Hippocampal formation (tissue), 2 donors: ENCODE measurements around the gene ERBB3.
A peak's percentile ranks its signal among the peaks of the same experiment; 100 is the strongest.
"Not testable (repeated sequence)": the region's sequence is repeated elsewhere in the genome, so short reads cannot be mapped to it uniquely, and the experiment has no call there.

Source experiments
- DNase-seq, 2 donors: peaks; one replicate each; lab custom pipeline; 2025; lab: John Stamatoyannopoulos, UW

ERBB3 gene

DNA sequence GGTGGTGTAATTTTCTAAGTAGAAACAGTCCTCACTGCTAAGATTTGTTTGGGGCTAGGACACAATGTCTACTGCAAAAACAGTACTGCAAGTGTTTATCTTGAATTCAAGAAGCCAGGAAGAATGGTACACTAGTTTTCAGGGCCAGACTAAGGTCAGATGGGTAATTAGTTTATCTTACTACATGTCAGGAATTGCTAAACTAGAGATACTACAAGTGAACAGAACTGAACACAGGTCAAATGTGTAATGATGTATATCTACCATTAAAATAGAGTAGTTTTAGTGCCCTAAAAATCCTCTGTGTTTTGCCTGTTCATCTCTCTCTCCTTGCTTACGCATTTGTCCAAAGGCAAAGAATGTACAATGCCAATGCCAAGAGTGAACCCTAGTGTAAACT, 34.1 kb downstream of the ERBB3 start:
- no peak for DNase-seq

DNA sequence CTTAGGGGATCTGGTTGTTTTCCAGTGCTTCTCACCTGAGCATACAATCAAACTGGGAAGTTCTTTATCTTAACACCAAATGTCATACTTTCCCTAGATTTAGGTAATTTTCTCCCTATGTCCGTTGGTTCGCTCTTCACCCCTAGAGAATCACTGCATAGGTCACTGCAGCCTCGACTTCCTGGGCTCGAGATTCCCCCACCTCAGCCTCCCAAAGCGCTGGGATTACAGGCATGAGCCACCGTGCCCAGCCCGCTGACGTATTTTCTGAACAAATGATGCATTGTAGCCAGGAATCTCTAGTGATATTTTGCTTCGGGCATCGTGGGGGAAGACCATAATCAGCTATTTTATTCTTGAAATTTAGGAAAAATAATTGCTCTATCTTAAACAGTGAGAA, 35.4 kb downstream of the ERBB3 start:
- no peak for DNase-seq

DNA sequence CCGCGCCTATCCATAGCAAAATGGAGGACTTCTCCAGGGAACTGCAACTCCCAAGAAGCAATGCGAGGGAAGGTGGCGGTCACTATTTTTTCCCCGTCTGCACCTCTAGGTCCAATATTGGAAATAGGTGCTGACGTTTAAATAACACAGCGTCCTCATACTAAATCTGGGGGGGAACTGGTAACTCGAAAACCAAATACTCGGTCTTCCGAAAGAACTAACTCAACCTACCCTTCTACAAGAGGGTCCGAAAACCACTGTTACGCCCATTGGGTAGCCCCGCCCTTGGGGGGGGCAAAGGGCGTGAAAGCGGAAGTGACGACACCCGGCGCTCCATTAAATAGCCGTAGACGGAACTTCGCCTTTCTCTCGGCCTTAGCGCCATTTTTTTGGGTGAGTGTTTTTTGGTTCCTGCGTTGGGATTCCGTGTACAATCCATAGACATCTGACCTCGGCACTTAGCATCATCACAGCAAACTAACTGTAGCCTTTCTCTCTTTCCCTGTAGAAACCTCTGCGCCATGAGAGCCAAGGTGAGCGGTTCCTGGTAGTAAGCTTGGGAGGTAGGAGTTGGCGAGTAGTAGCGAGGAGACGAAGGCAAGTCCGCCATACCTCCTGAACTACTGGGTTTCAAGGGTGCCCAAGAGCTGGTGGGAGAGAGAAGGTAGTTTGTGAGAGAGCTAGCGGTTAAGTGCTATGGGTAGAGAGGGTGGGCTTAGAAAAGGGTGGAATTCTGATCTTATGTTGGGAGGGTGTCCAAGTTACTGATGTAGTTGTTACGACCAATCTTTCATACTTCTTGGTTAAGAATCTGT, 36.5 kb downstream of the ERBB3 start, which contains the start of gene RPL41:
Gene RPL41, plus strand, starts transcription at position 367 of the 815 bp plus-strand sequence.
- DNase-seq = peak; percentile 90 to 96

DNA sequence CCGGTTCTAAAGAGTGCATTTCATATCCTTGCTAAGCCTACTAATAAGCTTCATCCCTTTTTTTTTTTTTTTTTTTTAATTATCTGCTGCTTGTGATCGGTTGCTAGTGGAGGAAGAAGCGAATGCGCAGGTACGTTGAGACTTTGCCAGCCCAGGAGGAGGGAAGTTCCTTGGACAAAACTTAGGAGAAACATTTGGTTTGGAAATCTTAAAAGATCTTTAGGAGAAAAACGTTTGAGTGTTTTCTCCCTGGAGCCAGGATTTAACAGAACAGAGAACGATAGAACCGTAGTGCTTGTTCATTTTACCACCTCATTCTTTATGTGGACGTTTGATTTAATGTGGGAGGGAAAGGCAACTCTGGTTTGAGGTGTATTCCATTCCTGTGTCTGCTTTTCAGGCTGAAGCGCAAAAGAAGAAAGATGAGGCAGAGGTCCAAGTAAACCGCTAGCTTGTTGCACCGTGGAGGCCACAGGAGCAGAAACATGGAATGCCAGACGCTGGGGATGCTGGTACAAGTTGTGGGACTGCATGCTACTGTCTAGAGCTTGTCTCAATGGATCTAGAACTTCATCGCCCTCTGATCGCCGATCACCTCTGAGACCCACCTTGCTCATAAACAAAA, 37.2 kb downstream of the ERBB3 start:
- not testable (repeated sequence) for DNase-seq

DNA sequence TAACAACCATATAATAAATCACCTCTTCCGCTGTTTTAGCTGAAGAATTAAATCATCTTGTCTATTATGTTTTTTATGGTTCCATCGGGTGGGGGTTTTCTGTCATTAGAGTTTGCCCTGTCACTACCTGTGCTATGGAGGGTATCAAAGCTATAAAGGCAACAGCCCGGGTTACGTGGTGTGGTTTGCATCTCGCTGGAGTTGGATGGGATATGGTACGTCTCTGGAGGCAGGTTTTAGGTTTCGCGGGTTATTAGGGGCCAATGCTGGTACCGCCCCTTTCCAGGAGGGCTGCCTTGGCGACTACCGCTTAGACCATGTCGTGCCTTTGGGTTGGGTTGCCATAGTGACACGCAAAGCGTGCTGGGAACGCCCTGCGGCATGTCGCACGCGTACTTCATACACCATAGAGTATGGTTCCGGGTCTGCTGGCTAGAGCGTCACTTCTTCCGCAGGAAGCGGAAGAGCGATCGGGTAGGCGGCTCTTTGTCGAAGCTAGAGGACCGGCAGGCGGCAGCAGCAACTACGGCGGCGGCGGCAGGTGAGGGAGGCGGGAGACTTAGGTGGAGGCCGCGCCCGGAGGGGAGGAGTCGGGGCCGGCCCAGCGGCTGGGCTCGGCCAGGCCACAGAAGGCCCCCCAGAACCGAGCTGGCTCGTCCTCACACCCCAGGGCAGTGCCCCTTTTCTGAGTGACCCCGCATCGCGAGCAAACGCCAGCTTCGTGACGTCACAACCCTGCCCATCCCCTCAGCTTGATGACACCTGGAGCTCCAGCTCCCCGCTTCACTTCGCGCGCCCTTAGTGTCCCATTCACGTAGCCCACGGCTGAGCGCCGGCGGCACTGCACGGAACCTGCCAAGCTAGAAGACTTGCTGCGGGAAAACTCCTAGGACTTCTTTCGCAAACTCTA, 38.1 kb downstream of the ERBB3 start, which contains the start of gene ZC3H10:
Gene ZC3H10, plus strand, starts transcription at position 489 of the 910 bp plus-strand sequence. CDS start 2,297 bp downstream, outside the sequence.
- peak; percentile 94 to 97 for DNase-seq

DNA sequence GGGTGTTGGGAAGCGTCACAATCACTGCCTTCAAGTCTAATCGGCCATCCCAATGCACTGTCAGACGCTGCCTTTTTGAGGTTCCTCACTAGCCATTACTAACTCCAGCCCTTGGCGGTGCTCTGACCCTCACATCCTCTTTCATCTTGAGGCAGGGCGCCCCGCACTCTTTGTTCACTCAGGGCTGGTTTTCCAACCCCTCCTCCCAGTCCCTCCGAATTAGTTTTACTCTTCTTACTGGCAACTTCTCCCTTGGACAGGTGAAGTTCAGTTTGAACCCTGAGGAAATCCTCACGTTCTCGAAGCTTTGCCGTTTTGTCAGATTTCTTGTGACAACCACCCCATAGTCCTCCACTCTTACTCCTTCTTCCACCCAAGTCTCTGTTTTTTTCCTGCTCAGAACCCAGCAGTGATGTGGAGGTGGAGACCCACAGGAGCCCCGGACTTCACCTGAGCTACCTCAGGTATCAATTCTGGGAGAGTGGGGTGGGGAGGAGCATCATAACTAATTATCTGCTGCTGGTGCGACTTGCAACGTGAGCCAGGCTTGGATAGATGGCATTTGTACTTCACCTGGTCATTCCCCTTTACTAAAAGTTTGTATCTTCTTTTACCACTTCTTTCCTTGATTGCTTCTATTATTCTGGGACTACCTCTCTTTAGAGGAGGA, 38.9 kb downstream of the ERBB3 start:
- DNase-seq = no peak

DNA sequence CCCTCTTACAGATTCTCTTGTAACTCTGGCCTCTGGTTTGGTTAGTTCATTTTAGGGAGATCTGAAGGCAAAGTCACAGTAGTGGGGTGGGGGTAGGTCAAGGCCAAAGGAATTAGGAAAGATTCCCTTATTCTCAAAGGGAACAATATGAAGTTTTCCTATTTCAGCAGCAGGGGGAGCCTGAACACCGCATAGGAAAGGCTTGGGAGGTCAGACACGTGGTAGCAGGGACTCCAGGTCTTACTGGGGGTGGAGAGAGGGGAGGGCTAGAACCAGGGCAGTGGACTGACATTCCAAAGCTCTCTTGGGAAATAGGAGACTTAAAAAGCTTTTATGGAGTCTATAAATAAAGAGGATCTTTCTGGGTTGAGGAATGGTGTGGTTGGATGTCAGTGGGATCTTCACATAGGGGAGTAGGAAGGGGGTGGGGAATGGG, 39.4 kb downstream of the ERBB3 start:
- DNase-seq = peak; percentile 46 to 60

DNA sequence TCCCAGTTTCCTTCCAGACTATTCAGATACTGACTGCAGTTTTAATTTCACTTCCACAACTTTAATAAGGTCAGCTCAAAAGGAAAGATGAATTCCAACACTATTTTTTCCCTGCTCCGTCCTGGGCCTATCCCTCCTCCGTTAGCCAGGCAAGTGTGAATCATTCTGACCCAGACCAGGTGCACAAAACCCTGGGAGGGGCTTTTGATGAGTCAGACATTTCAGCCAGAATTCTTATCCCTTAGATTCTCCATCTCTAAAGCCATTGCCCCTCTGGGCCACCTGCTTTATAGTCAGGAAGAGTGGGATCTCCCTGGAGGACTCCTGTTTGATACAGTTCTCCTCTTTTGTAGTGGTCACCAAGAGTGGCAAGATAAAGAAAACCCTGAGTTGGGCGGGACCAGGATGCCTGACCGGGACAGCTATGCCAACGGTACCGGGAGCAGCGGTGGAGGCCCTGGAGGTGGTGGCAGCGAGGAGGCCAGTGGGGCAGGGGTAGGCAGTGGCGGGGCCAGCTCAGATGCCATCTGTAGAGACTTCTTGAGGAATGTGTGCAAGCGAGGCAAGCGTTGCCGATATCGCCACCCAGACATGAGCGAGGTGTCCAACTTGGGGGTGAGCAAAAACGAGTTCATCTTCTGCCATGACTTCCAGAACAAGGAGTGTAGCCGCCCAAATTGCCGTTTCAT, 40.3 kb downstream of the ERBB3 start:
- DNase-seq = no peak

DNA sequence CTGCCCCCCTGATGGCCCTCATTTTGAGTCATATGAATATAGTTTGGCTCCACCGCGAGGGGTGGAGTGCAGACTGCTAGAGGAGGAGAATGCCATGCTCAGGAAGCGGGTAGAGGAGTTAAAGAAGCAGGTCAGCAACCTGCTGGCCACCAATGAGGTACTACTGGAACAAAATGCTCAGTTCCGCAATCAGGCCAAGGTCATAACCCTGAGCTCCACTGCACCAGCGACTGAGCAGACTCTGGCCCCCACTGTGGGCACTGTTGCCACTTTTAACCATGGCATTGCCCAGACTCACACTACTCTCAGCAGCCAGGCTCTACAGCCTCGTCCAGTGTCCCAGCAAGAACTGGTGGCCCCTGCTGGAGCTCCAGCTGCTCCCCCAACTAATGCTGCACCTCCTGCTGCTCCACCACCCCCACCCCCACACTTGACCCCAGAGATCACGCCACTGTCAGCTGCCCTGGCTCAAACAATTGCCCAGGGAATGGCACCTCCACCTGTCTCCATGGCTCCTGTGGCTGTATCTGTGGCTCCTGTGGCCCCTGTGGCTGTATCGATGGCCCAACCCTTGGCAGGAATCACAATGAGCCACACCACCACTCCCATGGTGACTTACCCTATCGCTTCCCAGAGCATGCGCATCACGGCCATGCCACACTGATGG, 41.4 kb downstream of the ERBB3 start:
- no peak for DNase-seq

DNA sequence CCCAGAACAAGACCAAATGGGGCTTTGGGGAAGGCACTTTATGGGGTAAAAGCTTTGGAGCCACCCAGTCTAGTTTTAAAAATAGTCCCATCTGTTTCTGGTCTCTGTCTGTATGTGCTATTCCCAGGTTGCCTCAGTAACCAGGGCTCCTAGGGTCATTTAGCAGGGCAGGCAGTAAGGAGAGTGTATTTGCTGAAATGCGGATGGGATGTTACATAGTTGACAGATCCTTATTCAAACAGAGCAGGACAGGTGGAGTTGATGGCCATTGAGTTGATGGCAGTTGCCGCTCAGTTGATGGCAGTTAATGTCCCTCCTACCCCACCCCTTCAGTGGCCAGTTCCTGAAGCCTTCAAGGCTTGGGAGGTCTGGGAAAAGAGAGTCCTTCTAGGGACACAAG, 42.7 kb downstream of the ERBB3 start:
- DNase-seq = no peak

DNA sequence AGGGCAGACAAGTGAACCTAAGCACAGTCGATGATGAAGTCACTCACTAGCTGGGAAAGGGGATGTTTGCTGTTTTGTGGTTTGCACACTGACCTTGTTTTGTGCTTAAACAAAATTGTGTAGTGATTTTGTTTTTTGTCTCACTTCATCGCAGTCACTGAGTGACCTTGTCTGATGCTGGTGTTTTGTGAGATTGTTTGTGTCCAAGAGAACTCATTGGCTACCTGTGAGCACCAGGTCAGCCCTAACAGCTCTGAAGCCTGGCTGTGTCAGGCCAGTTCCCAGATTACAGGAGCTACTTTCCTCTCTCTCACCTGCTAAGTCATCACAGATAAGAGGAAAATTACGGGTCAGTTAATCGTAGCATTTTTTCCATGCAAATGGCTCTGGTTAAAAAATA, 44.2 kb downstream of the ERBB3 start:
- no peak for DNase-seq

DNA sequence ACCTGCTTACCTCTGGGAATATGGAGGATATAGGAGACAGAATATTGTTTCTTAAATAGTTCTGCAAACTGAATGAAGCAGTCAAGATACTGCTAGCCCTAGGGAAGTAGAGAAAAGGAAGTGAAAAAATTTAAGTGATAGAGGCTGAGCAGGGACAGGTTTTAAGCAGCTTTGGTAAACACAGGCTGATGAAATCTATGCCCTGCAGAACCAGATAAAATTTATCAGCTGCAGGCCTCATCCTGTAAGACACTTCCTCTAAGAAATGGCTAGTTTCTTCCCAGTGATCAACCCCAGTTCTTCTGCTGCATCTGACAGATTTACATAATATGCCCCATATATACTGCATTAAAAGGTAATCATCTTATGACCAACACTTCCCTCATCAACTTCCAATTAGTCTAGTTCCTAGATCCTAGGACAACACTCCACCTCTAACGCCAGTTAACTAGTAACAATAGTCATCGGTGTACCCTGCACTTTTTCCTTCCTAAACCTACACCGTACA, 46.8 kb downstream of the ERBB3 start:
- DNase-seq = no peak

DNA sequence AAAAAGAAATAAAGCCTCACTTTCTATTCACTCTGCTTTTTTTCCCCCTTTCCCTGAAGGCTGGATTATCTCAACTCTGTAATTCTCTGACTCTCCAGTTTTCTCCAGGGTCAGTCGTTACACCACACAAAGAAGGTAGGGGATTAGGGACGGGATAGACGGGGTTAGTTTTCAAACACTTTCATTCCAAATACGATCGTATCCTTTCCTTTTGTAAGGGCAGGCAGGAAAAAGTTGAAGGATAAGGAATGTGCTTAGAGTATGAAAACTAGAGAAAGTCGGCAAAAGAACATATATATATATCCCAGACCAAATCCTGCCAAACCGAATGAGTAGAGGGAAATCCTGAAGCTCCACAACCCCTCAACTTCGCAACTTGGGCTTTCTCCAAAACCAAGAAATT, 47.5 kb downstream of the ERBB3 start:
- DNase-seq = no peak

DNA sequence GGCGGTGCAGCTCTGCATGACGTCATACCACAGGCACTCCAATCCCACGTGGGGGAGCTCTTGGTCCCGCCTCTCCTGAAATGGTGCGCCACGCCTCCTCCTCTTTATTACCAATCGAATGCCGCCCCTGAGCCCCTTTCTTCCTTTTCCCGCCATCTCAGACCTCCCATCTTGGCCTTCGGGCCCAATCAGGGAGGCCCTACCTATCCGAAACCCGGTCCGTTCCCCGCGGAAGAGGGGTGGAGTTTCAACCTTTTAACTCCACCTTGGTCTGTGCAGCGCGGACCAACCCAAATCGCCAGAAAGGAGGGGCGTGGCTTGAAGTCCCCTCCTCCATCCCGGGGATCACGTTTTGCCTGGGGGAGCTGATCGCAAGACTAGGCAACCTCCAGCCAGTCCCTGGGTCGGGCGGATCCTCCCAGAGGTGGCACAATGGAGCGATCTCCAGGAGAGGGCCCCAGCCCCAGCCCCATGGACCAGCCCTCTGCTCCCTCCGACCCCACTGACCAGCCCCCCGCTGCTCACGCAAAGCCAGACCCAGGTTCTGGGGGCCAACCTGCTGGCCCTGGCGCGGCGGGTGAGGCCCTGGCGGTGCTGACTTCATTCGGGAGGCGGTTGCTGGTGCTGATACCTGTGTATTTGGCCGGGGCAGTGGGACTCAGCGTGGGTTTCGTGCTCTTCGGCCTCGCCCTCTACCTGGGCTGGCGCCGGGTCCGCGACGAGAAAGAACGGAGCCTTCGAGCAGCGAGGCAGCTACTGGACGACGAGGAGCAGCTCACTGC, 48.1 kb downstream of the ERBB3 start, which contains the start of gene ESYT1:
Gene ESYT1, plus strand, starts transcription at position 380 of the 782 bp plus-strand sequence. Its CDS starts 53 bp downstream, at position 433.
- peak; percentile 93 to 97 for DNase-seq

DNA sequence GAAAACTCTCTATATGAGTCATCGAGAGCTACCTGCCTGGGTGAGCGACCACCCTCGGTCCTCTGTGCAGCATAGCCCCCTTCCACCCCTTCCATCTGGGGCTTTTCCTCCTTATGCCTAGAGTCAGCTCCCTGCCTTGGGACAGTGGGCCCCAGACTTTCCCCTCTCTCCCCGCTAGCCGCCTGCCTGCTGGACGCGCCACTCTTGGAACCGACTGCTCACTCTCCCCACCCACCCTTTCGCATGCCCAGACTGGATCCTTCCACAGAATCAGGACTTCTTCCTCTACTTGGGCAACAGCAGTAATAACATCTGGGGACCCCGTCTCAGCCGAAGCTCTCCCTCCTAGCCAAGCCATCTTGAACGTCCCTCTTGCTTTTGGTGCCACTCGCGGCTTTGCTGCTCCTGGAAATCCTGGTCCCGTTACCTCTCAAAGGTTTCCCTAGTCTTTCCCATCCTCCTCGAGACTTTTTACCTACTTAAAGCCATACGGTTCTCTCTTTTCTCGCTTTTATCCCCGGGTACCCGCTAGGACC, 48.8 kb downstream of the ERBB3 start:
- no peak for DNase-seq

DNA sequence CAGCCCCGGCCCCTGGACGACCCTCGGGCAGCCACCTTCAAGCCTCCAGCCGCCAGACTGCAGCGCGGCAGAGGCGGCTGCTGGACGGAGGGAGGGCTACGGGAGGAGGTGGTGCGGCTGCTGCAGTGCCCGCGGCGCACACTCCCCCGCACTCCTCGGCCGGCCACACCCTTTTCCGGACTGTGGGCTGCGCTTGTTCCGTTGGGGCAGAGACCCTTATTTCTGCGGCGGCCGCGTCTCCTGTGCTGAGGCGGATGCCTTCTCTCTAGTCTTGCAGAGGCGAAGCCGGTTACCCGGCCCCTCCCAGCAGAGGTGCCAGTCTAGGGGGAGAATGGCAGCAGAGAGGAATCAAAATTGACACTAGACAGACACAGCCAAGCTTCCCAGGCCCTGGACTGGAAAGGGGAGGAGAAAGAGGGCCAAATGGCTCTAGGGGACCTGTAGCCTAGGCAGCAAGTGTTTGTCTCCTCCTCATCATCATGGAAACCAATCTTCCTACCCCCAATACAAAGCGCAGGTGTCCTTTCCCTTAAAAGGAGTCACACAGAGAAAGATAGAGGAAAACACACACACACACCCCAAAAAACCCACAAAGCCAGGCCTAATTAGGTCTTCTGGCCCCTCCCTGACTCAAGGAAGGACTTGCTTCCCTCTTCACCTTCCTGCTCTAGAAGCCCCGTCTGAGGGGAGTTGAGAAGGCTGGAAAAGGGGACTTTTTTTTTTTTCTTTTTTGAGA, 49.4 kb downstream of the ERBB3 start:
- DNase-seq = peak in 1 of 2 donors; percentile 16

DNA sequence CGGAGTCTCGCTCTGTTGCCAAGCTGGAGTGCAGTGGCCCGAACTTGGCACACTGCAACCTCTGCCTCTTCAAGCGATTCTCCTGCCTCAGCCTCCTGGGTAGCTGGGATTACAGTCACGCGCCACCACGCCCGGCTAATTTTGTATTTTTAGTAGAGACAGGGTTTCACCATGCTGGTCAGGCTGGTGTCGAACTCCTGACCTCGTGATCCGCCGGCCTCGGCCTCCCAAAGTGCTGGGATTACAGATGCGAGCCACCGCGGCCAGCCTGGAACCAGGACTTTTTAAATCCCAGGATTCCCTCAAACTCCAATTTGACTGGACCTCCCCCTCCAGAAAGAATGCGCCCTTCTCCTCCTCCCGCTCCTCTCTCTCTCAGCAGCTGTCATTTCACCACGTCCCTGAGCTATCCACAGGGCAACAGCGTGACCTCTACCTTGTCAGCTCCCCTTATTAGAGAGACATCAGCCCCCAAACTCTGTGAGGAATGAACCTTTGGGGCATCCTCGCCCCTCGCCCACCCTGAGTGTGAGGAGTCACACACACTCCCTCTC, 50.1 kb downstream of the ERBB3 start:
- DNase-seq = no peak

DNA sequence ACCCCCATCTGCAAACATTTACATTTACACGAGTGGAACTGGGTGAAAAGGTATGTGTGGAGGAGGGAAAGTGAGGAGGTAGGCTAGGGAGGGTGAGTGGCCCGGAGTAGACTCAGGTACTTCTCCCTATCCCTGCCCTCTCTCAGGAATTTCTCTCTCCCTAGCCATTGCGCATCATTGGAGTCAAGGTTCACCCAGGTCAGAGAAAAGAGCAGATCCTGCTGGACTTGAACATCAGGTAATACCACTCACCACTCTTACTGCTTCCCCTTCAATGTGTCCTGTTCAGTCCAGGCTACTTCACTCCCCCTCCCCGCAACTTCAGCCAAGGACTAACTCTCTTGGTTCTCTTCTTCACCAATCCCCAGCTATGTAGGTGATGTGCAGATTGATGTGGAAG, 50.9 kb downstream of the ERBB3 start:
- no peak for DNase-seq
